ENCODE results near the gene CLCN7. TPM values are rescaled to one million over a fixed set of nuclear protein-coding genes. Genes with fewer than 3 reads are reported as not detected.

CLCN7 gene
- total and polyA plus RNA-seq, 2 of the 8 experiments (the other 6 are each of a cell fraction or from before 2014, with no cell fraction given), result 38.6 to 81.5 TPM

DNA sequence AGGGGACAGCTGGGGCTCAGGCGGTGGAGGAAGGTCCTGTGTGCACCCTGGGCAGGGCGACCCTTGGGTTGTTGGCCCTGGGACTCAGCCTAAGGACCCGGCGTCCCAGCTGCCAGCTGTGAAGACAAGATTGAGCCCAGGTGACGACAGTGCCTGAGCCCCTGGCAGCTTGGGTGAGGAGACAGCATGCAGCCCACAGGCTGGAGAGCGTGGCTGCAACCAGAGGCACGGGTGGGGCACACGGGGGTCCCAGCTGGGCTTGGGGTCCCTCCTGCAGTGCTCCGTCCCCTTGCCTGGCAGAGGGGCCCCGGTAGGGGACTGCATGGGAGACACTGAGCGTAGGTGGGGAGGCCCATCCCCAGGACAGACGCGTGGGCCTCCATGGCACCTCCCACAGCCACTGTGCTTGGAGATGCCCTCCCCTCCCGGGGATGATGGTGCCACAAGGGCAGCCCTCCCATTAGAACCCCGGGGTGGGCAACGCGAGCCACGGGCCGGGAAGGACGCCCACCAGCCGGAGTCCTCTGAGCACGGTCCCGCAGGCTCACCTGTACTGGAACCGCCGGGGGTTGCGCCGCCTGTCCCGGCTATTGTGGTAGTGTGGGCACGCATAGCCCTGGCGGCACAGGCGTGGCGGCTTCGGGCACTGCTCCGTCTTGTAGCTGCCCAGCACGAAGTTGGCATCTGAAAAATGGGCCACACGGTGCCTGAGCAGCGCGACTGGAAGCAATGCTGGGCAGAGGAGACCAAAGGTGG is 75.8 kb downstream of the CLCN7 start (continued):
- TF ChIP-seq GABPA (IDR thresholded peaks at IDR 0.05; ENCODE audit: borderline replicate concordance, insufficient read depth, low read length) (no peak), CHD1 (IDR thresholded peaks at IDR 0.05; ENCODE audit: low read depth, low read length) (no peak), RBBP5 (IDR thresholded peaks at IDR 0.05; ENCODE audit: borderline replicate concordance, low read depth, low read length) (no peak), CBX8 (IDR thresholded peaks at IDR 0.05; ENCODE audit: borderline replicate concordance, low read depth, low read length) (no peak), RFX5 (IDR thresholded peaks at IDR 0.05; ENCODE audit: borderline replicate concordance, low read depth, low read length) (no peak), SAP30 (IDR thresholded peaks at IDR 0.05; ENCODE audit: insufficient read depth, insufficient replicate concordance, low read length) (no peak)
- TF ChIP-seq, protein P1, sequence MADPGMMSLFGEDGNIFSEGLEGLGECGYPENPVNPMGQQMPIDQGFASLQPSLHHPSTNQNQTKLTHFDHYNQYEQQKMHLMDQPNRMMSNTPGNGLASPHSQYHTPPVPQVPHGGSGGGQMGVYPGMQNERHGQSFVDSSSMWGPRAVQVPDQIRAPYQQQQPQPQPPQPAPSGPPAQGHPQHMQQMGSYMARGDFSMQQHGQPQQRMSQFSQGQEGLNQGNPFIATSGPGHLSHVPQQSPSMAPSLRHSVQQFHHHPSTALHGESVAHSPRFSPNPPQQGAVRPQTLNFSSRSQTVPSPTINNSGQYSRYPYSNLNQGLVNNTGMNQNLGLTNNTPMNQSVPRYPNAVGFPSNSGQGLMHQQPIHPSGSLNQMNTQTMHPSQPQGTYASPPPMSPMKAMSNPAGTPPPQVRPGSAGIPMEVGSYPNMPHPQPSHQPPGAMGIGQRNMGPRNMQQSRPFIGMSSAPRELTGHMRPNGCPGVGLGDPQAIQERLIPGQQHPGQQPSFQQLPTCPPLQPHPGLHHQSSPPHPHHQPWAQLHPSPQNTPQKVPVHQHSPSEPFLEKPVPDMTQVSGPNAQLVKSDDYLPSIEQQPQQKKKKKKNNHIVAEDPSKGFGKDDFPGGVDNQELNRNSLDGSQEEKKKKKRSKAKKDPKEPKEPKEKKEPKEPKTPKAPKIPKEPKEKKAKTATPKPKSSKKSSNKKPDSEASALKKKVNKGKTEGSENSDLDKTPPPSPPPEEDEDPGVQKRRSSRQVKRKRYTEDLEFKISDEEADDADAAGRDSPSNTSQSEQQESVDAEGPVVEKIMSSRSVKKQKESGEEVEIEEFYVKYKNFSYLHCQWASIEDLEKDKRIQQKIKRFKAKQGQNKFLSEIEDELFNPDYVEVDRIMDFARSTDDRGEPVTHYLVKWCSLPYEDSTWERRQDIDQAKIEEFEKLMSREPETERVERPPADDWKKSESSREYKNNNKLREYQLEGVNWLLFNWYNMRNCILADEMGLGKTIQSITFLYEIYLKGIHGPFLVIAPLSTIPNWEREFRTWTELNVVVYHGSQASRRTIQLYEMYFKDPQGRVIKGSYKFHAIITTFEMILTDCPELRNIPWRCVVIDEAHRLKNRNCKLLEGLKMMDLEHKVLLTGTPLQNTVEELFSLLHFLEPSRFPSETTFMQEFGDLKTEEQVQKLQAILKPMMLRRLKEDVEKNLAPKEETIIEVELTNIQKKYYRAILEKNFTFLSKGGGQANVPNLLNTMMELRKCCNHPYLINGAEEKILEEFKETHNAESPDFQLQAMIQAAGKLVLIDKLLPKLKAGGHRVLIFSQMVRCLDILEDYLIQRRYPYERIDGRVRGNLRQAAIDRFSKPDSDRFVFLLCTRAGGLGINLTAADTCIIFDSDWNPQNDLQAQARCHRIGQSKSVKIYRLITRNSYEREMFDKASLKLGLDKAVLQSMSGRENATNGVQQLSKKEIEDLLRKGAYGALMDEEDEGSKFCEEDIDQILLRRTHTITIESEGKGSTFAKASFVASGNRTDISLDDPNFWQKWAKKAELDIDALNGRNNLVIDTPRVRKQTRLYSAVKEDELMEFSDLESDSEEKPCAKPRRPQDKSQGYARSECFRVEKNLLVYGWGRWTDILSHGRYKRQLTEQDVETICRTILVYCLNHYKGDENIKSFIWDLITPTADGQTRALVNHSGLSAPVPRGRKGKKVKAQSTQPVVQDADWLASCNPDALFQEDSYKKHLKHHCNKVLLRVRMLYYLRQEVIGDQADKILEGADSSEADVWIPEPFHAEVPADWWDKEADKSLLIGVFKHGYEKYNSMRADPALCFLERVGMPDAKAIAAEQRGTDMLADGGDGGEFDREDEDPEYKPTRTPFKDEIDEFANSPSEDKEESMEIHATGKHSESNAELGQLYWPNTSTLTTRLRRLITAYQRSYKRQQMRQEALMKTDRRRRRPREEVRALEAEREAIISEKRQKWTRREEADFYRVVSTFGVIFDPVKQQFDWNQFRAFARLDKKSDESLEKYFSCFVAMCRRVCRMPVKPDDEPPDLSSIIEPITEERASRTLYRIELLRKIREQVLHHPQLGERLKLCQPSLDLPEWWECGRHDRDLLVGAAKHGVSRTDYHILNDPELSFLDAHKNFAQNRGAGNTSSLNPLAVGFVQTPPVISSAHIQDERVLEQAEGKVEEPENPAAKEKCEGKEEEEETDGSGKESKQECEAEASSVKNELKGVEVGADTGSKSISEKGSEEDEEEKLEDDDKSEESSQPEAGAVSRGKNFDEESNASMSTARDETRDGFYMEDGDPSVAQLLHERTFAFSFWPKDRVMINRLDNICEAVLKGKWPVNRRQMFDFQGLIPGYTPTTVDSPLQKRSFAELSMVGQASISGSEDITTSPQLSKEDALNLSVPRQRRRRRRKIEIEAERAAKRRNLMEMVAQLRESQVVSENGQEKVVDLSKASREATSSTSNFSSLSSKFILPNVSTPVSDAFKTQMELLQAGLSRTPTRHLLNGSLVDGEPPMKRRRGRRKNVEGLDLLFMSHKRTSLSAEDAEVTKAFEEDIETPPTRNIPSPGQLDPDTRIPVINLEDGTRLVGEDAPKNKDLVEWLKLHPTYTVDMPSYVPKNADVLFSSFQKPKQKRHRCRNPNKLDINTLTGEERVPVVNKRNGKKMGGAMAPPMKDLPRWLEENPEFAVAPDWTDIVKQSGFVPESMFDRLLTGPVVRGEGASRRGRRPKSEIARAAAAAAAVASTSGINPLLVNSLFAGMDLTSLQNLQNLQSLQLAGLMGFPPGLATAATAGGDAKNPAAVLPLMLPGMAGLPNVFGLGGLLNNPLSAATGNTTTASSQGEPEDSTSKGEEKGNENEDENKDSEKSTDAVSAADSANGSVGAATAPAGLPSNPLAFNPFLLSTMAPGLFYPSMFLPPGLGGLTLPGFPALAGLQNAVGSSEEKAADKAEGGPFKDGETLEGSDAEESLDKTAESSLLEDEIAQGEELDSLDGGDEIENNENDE (IDR thresholded peaks at IDR 0.05; ENCODE audit: insufficient replicate concordance, low read length), result no peak
- TF ChIP-seq, protein P2, sequence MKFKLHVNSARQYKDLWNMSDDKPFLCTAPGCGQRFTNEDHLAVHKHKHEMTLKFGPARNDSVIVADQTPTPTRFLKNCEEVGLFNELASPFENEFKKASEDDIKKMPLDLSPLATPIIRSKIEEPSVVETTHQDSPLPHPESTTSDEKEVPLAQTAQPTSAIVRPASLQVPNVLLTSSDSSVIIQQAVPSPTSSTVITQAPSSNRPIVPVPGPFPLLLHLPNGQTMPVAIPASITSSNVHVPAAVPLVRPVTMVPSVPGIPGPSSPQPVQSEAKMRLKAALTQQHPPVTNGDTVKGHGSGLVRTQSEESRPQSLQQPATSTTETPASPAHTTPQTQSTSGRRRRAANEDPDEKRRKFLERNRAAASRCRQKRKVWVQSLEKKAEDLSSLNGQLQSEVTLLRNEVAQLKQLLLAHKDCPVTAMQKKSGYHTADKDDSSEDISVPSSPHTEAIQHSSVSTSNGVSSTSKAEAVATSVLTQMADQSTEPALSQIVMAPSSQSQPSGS (IDR thresholded peaks at IDR 0.05; ENCODE audit: low read length), result no peak
